ENCODE measurements around the gene SMPD3.

The SMPD3 gene

DNA sequence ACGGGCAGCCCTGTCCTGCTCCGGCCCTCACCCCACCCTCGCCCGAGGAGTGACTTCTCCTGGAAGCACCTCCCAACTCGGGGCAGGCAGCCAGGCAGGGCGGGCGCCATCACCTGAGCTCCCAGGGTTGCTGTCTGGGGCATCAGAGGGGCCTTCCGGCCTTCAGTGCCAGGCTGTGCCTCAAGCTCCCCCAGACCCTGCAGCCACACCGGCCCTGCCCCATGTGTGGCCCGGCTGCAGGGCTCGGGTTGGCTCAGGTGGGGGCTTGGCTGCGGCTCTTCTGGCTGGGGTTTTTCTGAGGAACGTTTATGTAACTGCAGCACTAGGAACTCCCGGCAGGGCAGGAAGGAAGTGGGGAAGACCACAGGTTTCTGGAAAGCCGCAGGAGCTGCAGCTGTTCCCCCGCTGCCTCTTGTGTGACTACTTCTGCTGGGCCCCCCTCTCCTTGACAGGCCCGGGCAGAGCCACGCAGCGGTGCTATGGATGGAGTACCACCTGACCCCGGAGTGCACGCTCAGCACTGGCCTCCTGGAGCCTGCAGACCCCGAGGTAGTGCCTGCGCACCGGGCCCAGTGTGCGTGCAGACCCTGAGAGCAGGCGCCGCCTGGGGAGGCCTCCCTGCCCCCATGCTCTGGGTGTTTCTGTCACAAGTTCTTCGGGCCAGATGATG is 91.9 kb downstream of the SMPD3 start:
- H3K4me1 ChIP-seq (ENCODE audit: low read length) = peaks cover 13% of the 10 kb centered on the region
- H3K79me2 ChIP-seq (ENCODE audit: low read length) = no peaks in the 10 kb centered on the region
- H3K4me2 ChIP-seq (ENCODE audit: low read length) = no peak overlapping the region; the same call in 1 of the 2 replicates
- H3K36me3 ChIP-seq (replicated peaks; ENCODE audit: low read depth, low read length) = peaks cover 29% of the 10 kb centered on the region
- no peaks in the 10 kb centered on the region for H3K27me3 ChIP-seq (ENCODE audit: low read depth, low read length)
- no peaks in the 10 kb centered on the region for H4K20me1 ChIP-seq (ENCODE audit: insufficient read depth, low read length)
- H3K9ac ChIP-seq (ENCODE audit: low read length) = no peak overlapping the region
- no peak for TF ChIP-seq EZH2phosphoT487 (IDR thresholded peaks at IDR 0.05; ENCODE audit: low read depth)
- TF ChIP-seq, protein P1, sequence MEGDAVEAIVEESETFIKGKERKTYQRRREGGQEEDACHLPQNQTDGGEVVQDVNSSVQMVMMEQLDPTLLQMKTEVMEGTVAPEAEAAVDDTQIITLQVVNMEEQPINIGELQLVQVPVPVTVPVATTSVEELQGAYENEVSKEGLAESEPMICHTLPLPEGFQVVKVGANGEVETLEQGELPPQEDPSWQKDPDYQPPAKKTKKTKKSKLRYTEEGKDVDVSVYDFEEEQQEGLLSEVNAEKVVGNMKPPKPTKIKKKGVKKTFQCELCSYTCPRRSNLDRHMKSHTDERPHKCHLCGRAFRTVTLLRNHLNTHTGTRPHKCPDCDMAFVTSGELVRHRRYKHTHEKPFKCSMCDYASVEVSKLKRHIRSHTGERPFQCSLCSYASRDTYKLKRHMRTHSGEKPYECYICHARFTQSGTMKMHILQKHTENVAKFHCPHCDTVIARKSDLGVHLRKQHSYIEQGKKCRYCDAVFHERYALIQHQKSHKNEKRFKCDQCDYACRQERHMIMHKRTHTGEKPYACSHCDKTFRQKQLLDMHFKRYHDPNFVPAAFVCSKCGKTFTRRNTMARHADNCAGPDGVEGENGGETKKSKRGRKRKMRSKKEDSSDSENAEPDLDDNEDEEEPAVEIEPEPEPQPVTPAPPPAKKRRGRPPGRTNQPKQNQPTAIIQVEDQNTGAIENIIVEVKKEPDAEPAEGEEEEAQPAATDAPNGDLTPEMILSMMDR (IDR thresholded peaks at IDR 0.05; ENCODE audit: low read depth, low read length) = no peak
- no peak overlapping the region for H3K27ac ChIP-seq (ENCODE audit: low read length)
- H3K4me3 ChIP-seq (ENCODE audit: low read length) = no peak overlapping the region
- H3K9me3 ChIP-seq (ENCODE audit: insufficient read depth, low read length) = no peaks in the 10 kb centered on the region
- no peak overlapping the region for H2AFZ ChIP-seq (ENCODE audit: low read depth, low read length)

DNA sequence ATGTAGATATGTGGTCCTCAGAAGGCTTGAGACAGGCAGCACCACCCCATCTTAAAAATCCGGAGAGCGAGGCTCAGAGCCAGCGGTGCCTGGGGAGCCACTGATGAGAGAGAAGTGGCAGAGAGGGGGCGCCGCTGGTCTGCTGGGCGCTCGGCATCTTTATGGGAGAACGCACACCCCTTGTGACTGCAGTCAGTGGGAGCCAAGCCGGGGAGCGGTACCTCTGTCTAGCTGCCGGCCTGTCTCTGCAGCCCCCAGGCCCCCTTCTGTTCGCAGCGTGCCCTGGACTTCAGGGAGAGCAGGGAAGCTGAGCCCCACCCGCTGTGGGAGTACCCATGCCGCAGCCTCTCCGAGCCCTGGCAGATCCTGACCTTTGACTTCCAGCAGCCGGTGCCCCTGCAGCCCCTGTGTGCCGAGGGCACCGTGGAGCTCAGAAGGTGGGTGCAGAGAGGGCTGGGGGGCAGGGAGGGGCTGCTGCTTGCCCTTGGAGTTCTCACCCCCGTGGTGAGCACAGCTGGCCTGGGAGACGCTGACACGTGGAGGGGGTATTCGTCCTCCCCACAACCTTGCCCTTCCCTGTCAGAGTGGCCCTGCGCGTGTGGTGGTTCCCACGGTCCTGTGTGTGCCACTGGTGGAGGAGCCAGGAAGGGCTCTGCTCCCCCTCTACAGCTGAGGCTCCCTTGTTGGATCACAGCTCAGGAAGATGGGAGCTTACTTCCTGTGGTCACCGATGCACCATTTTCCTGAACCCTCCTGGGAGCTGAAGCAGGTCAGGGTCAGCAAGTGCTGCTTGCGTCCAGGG is 92.7 kb downstream of the SMPD3 start:
- peaks cover 29% of the 10 kb centered on the region for H3K36me3 ChIP-seq (replicated peaks; ENCODE audit: low read depth, low read length)
- no peak overlapping the region for H3K27ac ChIP-seq (ENCODE audit: low read length)

DNA sequence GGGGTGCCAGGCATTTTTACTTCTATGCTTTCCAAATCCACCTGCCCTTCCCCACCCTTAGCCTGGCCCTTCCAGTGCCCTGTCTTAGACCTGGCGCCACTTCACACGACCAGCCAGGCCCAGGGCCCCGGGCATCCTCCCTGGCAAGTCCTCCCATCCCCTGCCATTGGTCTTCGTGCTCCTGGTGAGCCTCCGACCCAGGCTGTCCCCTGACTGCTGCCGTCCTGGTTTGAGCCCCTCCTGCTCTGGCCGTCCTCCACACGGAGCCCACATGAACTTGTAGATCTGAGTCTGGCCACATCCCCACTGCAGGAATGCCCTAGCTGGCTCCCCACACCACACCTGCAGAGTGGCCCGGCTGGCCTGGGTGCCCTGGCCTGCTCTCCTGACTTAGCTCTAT is 93.5 kb downstream of the SMPD3 start:
- Histone ChIP-seq H2AFZ (ENCODE audit: low read depth, low read length) (no peak overlapping the region), H3K9me3 (ENCODE audit: insufficient read depth, low read length) (no peaks in the 10 kb centered on the region), H3K27me3 (ENCODE audit: low read depth, low read length) (no peaks in the 10 kb centered on the region), H3K4me3 (ENCODE audit: low read length) (no peak overlapping the region), H3K79me2 (ENCODE audit: low read length) (no peaks in the 10 kb centered on the region), H3K36me3 (replicated peaks; ENCODE audit: low read depth, low read length) (peaks cover 34% of the 10 kb centered on the region), H4K20me1 (ENCODE audit: insufficient read depth, low read length) (no peaks in the 10 kb centered on the region), H3K4me1 (ENCODE audit: low read length) (peaks cover 13% of the 10 kb centered on the region), H3K9ac (ENCODE audit: low read length) (no peak overlapping the region), H3K27ac (ENCODE audit: low read length) (no peak overlapping the region), H3K4me2 (ENCODE audit: low read length) (no peak overlapping the region)
- TF ChIP-seq EZH2phosphoT487 (IDR thresholded peaks at IDR 0.05; ENCODE audit: low read depth) = no peak
- TF ChIP-seq, protein P1 (IDR thresholded peaks at IDR 0.05; ENCODE audit: low read depth, low read length) = no peak

More for the DNA sequence above, 92.7 kb downstream of the SMPD3 start:
- Histone ChIP-seq H2AFZ (ENCODE audit: low read depth, low read length) (no peak overlapping the region), H3K4me2 (ENCODE audit: low read length) (no peak overlapping the region), H3K79me2 (ENCODE audit: low read length) (no peaks in the 10 kb centered on the region), H3K4me3 (ENCODE audit: low read length) (no peak overlapping the region), H3K9ac (ENCODE audit: low read length) (no peak overlapping the region), H3K9me3 (ENCODE audit: insufficient read depth, low read length) (no peaks in the 10 kb centered on the region), H4K20me1 (ENCODE audit: insufficient read depth, low read length) (no peaks in the 10 kb centered on the region), H3K27me3 (ENCODE audit: low read depth, low read length) (no peaks in the 10 kb centered on the region), H3K4me1 (ENCODE audit: low read length) (peaks cover 13% of the 10 kb centered on the region)
- TF ChIP-seq, protein P1 (IDR thresholded peaks at IDR 0.05; ENCODE audit: low read depth, low read length) = no peak; the same call in 1 of the 2 replicates
- TF ChIP-seq EZH2phosphoT487 (IDR thresholded peaks at IDR 0.05; ENCODE audit: low read depth) = no peak

GRCh38 chr16:68353366-68353765 is 94.9 kb downstream of the SMPD3 start:
- Histone ChIP-seq H4K20me1 (ENCODE audit: insufficient read depth, low read length) (no peaks in the 10 kb centered on the region), H3K79me2 (ENCODE audit: low read length) (no peaks in the 10 kb centered on the region), H2AFZ (ENCODE audit: low read depth, low read length) (no peak overlapping the region), H3K36me3 (replicated peaks; ENCODE audit: low read depth, low read length) (peaks cover 41% of the 10 kb centered on the region), H3K4me3 (ENCODE audit: low read length) (no peak overlapping the region), H3K27ac (ENCODE audit: low read length) (no peak overlapping the region), H3K4me2 (ENCODE audit: low read length) (no peak overlapping the region), H3K9me3 (ENCODE audit: insufficient read depth, low read length) (no peaks in the 10 kb centered on the region), H3K27me3 (ENCODE audit: low read depth, low read length) (no peaks in the 10 kb centered on the region), H3K4me1 (ENCODE audit: low read length) (peaks cover 13% of the 10 kb centered on the region), H3K9ac (ENCODE audit: low read length) (no peak overlapping the region)
- TF ChIP-seq, protein P1 (IDR thresholded peaks at IDR 0.05; ENCODE audit: low read depth, low read length) = no peak
- no peak for TF ChIP-seq EZH2phosphoT487 (IDR thresholded peaks at IDR 0.05; ENCODE audit: low read depth)
